Measurements from ENCODE around the gene MAN2A1. TPM values are rescaled to one million over a fixed set of nuclear protein-coding genes. Genes with fewer than 3 reads are reported as not detected.

Gene MAN2A1
- total RNA-seq, 1 donor from 2014 or later, result 83.6 TPM

DNA sequence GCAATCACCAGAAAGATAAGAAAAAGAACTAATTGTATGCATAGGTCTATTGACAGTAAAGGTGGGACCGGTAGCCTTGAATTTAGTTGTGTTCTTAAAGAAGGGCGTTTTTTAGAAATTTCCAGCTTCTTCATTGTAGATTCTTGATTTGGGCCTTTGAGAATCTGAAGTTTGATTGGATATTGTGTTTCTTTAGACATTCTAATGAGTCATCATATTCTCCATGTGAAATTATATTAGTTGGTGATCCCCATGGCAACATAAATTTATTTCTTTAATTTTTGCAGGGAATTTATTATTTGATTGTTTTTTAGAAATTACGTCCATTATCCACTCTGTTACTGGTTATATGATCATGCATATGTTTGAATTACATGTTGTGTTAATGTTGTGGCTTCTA, 63.6 kb downstream of the MAN2A1 start:
- no peaks in the 10 kb centered on the region for H3K9me3 Mint-ChIP-seq (ENCODE audit: unreplicated experiment)
- peaks cover 2% of the 10 kb centered on the region for H3K27me3 Mint-ChIP-seq (ENCODE audit: unreplicated experiment)
- TF ChIP-seq, protein P1, sequence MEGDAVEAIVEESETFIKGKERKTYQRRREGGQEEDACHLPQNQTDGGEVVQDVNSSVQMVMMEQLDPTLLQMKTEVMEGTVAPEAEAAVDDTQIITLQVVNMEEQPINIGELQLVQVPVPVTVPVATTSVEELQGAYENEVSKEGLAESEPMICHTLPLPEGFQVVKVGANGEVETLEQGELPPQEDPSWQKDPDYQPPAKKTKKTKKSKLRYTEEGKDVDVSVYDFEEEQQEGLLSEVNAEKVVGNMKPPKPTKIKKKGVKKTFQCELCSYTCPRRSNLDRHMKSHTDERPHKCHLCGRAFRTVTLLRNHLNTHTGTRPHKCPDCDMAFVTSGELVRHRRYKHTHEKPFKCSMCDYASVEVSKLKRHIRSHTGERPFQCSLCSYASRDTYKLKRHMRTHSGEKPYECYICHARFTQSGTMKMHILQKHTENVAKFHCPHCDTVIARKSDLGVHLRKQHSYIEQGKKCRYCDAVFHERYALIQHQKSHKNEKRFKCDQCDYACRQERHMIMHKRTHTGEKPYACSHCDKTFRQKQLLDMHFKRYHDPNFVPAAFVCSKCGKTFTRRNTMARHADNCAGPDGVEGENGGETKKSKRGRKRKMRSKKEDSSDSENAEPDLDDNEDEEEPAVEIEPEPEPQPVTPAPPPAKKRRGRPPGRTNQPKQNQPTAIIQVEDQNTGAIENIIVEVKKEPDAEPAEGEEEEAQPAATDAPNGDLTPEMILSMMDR (IDR thresholded peaks at IDR 0.05; ENCODE audit: unreplicated experiment), result no peak
- DNase-seq (ENCODE audit: low spot score), result no peak
- no peaks in the 10 kb centered on the region for H3K36me3 Mint-ChIP-seq (ENCODE audit: low read depth, unreplicated experiment)
- H3K27ac Mint-ChIP-seq (ENCODE audit: unreplicated experiment), result no peak overlapping the region
- peaks cover 6% of the 10 kb centered on the region for H3K4me1 Mint-ChIP-seq (ENCODE audit: unreplicated experiment)
- no peak overlapping the region for H3K4me3 Mint-ChIP-seq (ENCODE audit: unreplicated experiment)

GRCh38 chr5:109754319-109754718, 64.6 kb downstream of the MAN2A1 start:
- H3K4me1 Mint-ChIP-seq (ENCODE audit: unreplicated experiment), result peaks cover 9% of the 10 kb centered on the region
- H3K36me3 Mint-ChIP-seq (ENCODE audit: low read depth, unreplicated experiment), result no peaks in the 10 kb centered on the region
- DNase-seq (ENCODE audit: low spot score), result no peak
- no peak overlapping the region for H3K4me3 Mint-ChIP-seq (ENCODE audit: unreplicated experiment)
- no peaks in the 10 kb centered on the region for H3K27me3 Mint-ChIP-seq (ENCODE audit: unreplicated experiment)
- TF ChIP-seq, protein P1 (IDR thresholded peaks at IDR 0.05; ENCODE audit: unreplicated experiment), result no peak
- H3K9me3 Mint-ChIP-seq (ENCODE audit: unreplicated experiment), result no peaks in the 10 kb centered on the region
- no peak overlapping the region for H3K27ac Mint-ChIP-seq (ENCODE audit: unreplicated experiment)

DNA sequence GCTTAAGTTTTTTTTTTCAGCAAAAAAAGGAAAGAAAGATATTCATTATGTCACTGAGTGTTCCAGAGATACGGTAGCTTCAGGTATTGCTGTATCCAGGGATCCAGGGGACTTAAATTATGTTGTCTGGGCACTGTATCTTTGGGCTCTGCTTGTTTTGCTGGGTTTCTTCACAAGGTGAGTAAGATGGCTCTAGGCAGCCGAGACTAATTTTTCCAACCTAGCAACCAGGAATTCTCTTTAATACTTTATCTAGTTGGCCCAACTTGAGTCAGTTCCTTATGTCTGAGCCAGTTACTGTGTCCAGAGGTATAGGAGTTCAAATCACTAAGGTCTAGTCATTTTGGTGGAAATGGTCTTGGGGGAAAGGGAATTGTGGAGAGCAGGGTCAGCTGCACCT, 66.0 kb downstream of the MAN2A1 start:
- Mint-ChIP-seq H3K4me1 (ENCODE audit: unreplicated experiment) (peaks cover 13% of the 10 kb centered on the region), H3K36me3 (ENCODE audit: low read depth, unreplicated experiment) (peaks cover 9% of the 10 kb centered on the region), H3K9me3 (ENCODE audit: unreplicated experiment) (no peaks in the 10 kb centered on the region), H3K27ac (ENCODE audit: unreplicated experiment) (no peak overlapping the region), H3K27me3 (ENCODE audit: unreplicated experiment) (no peaks in the 10 kb centered on the region), H3K4me3 (ENCODE audit: unreplicated experiment) (no peak overlapping the region)
- TF ChIP-seq, protein P1 (IDR thresholded peaks at IDR 0.05; ENCODE audit: unreplicated experiment), result no peak
- DNase-seq (ENCODE audit: low spot score), result no peak

- Mint-ChIP-seq H3K27ac (ENCODE audit: unreplicated experiment) (no peak overlapping the region), H3K4me3 (ENCODE audit: unreplicated experiment) (no peak overlapping the region)
Measured at GRCh38 chr5:109756543-109757185, 66.9 kb downstream of the MAN2A1 start.

DNA sequence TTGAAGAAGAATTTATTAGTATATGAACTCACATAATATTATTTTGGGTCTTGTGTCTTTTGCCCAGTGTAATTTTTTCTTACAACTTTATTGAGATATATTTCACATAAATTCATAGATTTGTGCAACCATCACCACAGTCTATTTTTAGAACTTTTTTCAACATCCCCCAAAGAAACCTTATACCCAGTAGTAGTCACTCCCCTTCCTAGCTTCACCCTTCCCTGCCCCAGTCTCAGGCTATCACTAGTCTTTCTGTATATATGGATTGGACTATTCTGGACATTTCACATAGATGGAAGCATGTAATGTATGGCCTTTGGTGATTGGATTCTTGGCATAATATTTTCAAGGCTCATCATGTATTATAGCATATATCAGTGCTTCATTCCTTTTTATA, 67.8 kb downstream of the MAN2A1 start:
- no peak for DNase-seq (ENCODE audit: low spot score)
- TF ChIP-seq, protein P1 (IDR thresholded peaks at IDR 0.05; ENCODE audit: unreplicated experiment), result no peak
- Mint-ChIP-seq H3K4me1 (ENCODE audit: unreplicated experiment) (peaks cover 13% of the 10 kb centered on the region), H3K27ac (ENCODE audit: unreplicated experiment) (peak overlapping the region; percentile 10), H3K4me3 (ENCODE audit: unreplicated experiment) (no peak overlapping the region), H3K27me3 (ENCODE audit: unreplicated experiment) (no peaks in the 10 kb centered on the region), H3K36me3 (ENCODE audit: low read depth, unreplicated experiment) (peaks cover 12% of the 10 kb centered on the region), H3K9me3 (ENCODE audit: unreplicated experiment) (no peaks in the 10 kb centered on the region)

More at GRCh38 chr5:109756543-109757185, 66.9 kb downstream of the MAN2A1 start:
- no peak for DNase-seq (ENCODE audit: low spot score)
- H3K27me3 Mint-ChIP-seq (ENCODE audit: unreplicated experiment), result no peaks in the 10 kb centered on the region
- H3K4me1 Mint-ChIP-seq (ENCODE audit: unreplicated experiment), result peaks cover 13% of the 10 kb centered on the region
- peaks cover 10% of the 10 kb centered on the region for H3K36me3 Mint-ChIP-seq (ENCODE audit: low read depth, unreplicated experiment)
- H3K9me3 Mint-ChIP-seq (ENCODE audit: unreplicated experiment), result no peaks in the 10 kb centered on the region
- TF ChIP-seq, protein P1 (IDR thresholded peaks at IDR 0.05; ENCODE audit: unreplicated experiment), result no peak
